Measurements from ENCODE around the gene DDX41.

DNA sequence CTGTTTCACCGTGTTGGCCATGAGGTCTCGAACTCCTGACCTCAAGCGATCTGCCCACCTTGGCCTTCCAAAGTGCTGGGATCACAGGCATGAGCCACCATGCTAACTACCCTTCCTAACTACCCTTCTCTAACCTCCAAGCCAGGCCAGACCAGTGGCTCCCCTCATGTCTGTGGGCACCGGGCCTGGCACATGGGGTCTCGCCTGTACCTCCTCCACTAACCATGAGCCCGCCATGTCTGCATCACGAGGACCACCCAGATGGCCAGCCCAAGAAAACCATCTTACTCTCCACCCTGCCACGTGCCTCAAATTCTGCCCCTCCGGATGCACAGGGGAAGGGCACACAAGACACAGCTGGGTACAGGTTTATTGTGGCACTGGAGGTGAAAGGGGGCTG, 33.7 kb downstream of the DDX41 start:
- TF ChIP-seq, protein P1, sequence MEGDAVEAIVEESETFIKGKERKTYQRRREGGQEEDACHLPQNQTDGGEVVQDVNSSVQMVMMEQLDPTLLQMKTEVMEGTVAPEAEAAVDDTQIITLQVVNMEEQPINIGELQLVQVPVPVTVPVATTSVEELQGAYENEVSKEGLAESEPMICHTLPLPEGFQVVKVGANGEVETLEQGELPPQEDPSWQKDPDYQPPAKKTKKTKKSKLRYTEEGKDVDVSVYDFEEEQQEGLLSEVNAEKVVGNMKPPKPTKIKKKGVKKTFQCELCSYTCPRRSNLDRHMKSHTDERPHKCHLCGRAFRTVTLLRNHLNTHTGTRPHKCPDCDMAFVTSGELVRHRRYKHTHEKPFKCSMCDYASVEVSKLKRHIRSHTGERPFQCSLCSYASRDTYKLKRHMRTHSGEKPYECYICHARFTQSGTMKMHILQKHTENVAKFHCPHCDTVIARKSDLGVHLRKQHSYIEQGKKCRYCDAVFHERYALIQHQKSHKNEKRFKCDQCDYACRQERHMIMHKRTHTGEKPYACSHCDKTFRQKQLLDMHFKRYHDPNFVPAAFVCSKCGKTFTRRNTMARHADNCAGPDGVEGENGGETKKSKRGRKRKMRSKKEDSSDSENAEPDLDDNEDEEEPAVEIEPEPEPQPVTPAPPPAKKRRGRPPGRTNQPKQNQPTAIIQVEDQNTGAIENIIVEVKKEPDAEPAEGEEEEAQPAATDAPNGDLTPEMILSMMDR (IDR thresholded peaks at IDR 0.05), result no peak
- no peak for TF ChIP-seq POLR2A (IDR thresholded peaks at IDR 0.05)
- no peak for TF ChIP-seq POLR2AphosphoS5 (IDR thresholded peaks at IDR 0.05)
